ENCODE measurements around the gene PMEPA1. TPM values are rescaled to one million over a fixed set of nuclear protein-coding genes. Genes with fewer than 3 reads are reported as not detected.
A peak's percentile ranks its signal among the peaks of the same experiment; 100 is the strongest.

The PMEPA1 gene
- total RNA-seq, 1 donor from 2014 or later, result 49.4 TPM

GRCh38 chr20:57717797-57718196 is 8.0 kb upstream of the PMEPA1 start:
- Mint-ChIP-seq H3K4me1 (ENCODE audit: low read depth, unreplicated experiment) (peaks cover 29% of the 10 kb centered on the region), H3K36me3 (ENCODE audit: low read depth, unreplicated experiment) (no peaks in the 10 kb centered on the region), H3K27ac (ENCODE audit: unreplicated experiment) (peak overlapping the region; percentile 75), H3K27me3 (ENCODE audit: low read depth, unreplicated experiment) (peaks cover 18% of the 10 kb centered on the region), H3K9me3 (ENCODE audit: unreplicated experiment) (no peaks in the 10 kb centered on the region), H3K4me3 (ENCODE audit: unreplicated experiment) (no peak overlapping the region)
- peak overlapping the region; percentile 25 for H3K27ac ChIP-seq (ENCODE audit: low read depth, low read length)
- FAIRE-seq, result peak; percentile 13
- H3K27me3 ChIP-seq (ENCODE audit: insufficient read depth, low read length), result peaks cover 5% of the 10 kb centered on the region
- TF ChIP-seq, protein P1, sequence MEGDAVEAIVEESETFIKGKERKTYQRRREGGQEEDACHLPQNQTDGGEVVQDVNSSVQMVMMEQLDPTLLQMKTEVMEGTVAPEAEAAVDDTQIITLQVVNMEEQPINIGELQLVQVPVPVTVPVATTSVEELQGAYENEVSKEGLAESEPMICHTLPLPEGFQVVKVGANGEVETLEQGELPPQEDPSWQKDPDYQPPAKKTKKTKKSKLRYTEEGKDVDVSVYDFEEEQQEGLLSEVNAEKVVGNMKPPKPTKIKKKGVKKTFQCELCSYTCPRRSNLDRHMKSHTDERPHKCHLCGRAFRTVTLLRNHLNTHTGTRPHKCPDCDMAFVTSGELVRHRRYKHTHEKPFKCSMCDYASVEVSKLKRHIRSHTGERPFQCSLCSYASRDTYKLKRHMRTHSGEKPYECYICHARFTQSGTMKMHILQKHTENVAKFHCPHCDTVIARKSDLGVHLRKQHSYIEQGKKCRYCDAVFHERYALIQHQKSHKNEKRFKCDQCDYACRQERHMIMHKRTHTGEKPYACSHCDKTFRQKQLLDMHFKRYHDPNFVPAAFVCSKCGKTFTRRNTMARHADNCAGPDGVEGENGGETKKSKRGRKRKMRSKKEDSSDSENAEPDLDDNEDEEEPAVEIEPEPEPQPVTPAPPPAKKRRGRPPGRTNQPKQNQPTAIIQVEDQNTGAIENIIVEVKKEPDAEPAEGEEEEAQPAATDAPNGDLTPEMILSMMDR (IDR thresholded peaks at IDR 0.05; ENCODE audit: insufficient read depth, low read depth, low read length), result no peak
- no peak for TF ChIP-seq EZH2 (IDR thresholded peaks at IDR 0.05; ENCODE audit: insufficient read depth, low read length)
- peak overlapping the region; percentile 3 for H2AFZ ChIP-seq (ENCODE audit: low read depth, low read length)
- peak overlapping the region; percentile 11 for H3K9ac ChIP-seq (ENCODE audit: low read length)
- DNase-seq (ENCODE audit: low read depth), result peak; percentile 74
- no peaks in the 10 kb centered on the region for H3K9me3 ChIP-seq (ENCODE audit: insufficient read depth, low read depth, low read length)
- peak overlapping the region; percentile 52 for H3K4me2 ChIP-seq (ENCODE audit: low read length)
- H4K20me1 ChIP-seq (ENCODE audit: insufficient read depth, low read length), result no peaks in the 10 kb centered on the region
- H3K79me2 ChIP-seq (ENCODE audit: insufficient read depth, low read length), result peaks cover 6% of the 10 kb centered on the region
- H3K36me3 ChIP-seq (ENCODE audit: insufficient read depth, low read length), result no peaks in the 10 kb centered on the region
- H3K4me1 ChIP-seq (ENCODE audit: insufficient read depth, low read length), result peaks cover 44% of the 10 kb centered on the region
- H3K4me3 ChIP-seq (ENCODE audit: insufficient read depth, low read depth, low read length), result no peak overlapping the region

GRCh38 chr20:57716901-57717300 is 7.1 kb upstream of the PMEPA1 start:
- Histone ChIP-seq H3K79me2 (ENCODE audit: insufficient read depth, low read length) (peaks cover 15% of the 10 kb centered on the region), H3K36me3 (ENCODE audit: insufficient read depth, low read length) (no peaks in the 10 kb centered on the region), H3K27me3 (ENCODE audit: insufficient read depth, low read length) (peaks cover 2% of the 10 kb centered on the region), H4K20me1 (ENCODE audit: insufficient read depth, low read length) (no peaks in the 10 kb centered on the region), H3K4me1 (ENCODE audit: insufficient read depth, low read length) (peaks cover 48% of the 10 kb centered on the region), H3K9me3 (ENCODE audit: insufficient read depth, low read depth, low read length) (no peaks in the 10 kb centered on the region), H3K9ac (ENCODE audit: low read length) (no peak overlapping the region), H3K27ac (ENCODE audit: low read depth, low read length) (peak overlapping the region; percentile 49), H3K4me2 (ENCODE audit: low read length) (peak overlapping the region; percentile 54), H2AFZ (ENCODE audit: low read depth, low read length) (no peak overlapping the region), H3K4me3 (ENCODE audit: insufficient read depth, low read depth, low read length) (no peak overlapping the region)
- no peak for TF ChIP-seq EZH2 (IDR thresholded peaks at IDR 0.05; ENCODE audit: insufficient read depth, low read length)
- TF ChIP-seq, protein P1 (IDR thresholded peaks at IDR 0.05; ENCODE audit: insufficient read depth, low read depth, low read length), result no peak
- H3K36me3 Mint-ChIP-seq (ENCODE audit: low read depth, unreplicated experiment), result no peaks in the 10 kb centered on the region
- peaks cover 29% of the 10 kb centered on the region for H3K4me1 Mint-ChIP-seq (ENCODE audit: low read depth, unreplicated experiment)
- H3K4me3 Mint-ChIP-seq (ENCODE audit: unreplicated experiment), result peak overlapping the region; percentile 62
- no peaks in the 10 kb centered on the region for H3K9me3 Mint-ChIP-seq (ENCODE audit: unreplicated experiment)
- peaks cover 10% of the 10 kb centered on the region for H3K27me3 Mint-ChIP-seq (ENCODE audit: low read depth, unreplicated experiment)
- H3K27ac Mint-ChIP-seq (ENCODE audit: unreplicated experiment), result peak overlapping the region; percentile 31
- FAIRE-seq (no peak), DNase-seq (ENCODE audit: low read depth) (no peak)

DNA sequence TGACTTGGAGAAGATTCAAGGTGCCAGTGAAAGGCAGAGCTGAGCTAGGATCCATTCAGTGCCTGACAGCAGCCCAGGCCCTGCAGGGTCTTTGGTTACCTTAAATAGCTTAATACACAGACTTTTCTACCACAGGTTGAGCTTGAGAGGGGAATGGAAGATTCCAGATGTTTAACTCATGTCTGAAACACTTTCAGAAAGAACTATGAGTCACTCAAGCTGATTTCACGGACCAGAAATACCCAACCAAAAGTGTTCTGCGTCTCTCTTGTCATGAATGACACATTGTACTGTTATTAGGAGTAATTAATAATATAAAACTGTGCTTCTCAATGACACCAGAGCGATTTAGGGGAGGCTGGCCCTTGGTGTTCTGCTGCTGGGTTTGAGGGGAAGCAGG is 6.4 kb upstream of the PMEPA1 start:
- peak overlapping the region; percentile 49 for H3K27ac ChIP-seq (ENCODE audit: low read depth, low read length)
- no peak overlapping the region for H2AFZ ChIP-seq (ENCODE audit: low read depth, low read length)
- H3K9me3 Mint-ChIP-seq (ENCODE audit: unreplicated experiment), result no peaks in the 10 kb centered on the region
- H3K4me1 ChIP-seq (ENCODE audit: insufficient read depth, low read length), result peaks cover 49% of the 10 kb centered on the region
- H3K27me3 ChIP-seq (ENCODE audit: insufficient read depth, low read length), result peaks cover under 1% of the 10 kb centered on the region
- no peak overlapping the region for H3K4me3 Mint-ChIP-seq (ENCODE audit: unreplicated experiment)
- FAIRE-seq (peak; percentile 43), DNase-seq (ENCODE audit: low read depth) (peak; percentile 87)
- no peaks in the 10 kb centered on the region for H3K36me3 ChIP-seq (ENCODE audit: insufficient read depth, low read length)
- H3K4me1 Mint-ChIP-seq (ENCODE audit: low read depth, unreplicated experiment), result peaks cover 31% of the 10 kb centered on the region
- TF ChIP-seq, protein P1 (IDR thresholded peaks at IDR 0.05; ENCODE audit: insufficient read depth, low read depth, low read length), result no peak
- no peak for TF ChIP-seq EZH2 (IDR thresholded peaks at IDR 0.05; ENCODE audit: insufficient read depth, low read length)
- peak overlapping the region; percentile 54 for H3K4me2 ChIP-seq (ENCODE audit: low read length)
- H3K27ac Mint-ChIP-seq (ENCODE audit: unreplicated experiment), result peak overlapping the region; percentile 28
- no peak overlapping the region for H3K4me3 ChIP-seq (ENCODE audit: insufficient read depth, low read depth, low read length)
- H3K36me3 Mint-ChIP-seq (ENCODE audit: low read depth, unreplicated experiment), result no peaks in the 10 kb centered on the region
- H3K9me3 ChIP-seq (ENCODE audit: insufficient read depth, low read depth, low read length), result no peaks in the 10 kb centered on the region
- H4K20me1 ChIP-seq (ENCODE audit: insufficient read depth, low read length), result no peaks in the 10 kb centered on the region
- H3K27me3 Mint-ChIP-seq (ENCODE audit: low read depth, unreplicated experiment), result peaks cover 3% of the 10 kb centered on the region
- peaks cover 22% of the 10 kb centered on the region for H3K79me2 ChIP-seq (ENCODE audit: insufficient read depth, low read length)
- H3K9ac ChIP-seq (ENCODE audit: low read length), result no peak overlapping the region
